Coronary artery (tissue), 2 donors: ENCODE data around the gene LONP1.

Experiments used
- DNase-seq: peaks from one replicate; pipeline ENCODE4 v3.0.0-alpha.2; 2017; ENCODE audit warnings: low spot score
- H3K27ac ChIP-seq, 2 donors: fragments of 200-600 bp; sonication (generic); one replicate each; pipeline ENCODE4 v1.5.1; 2016 to 2019
- H3K4me3 ChIP-seq: fragments of 200-600 bp; sonication (generic); 2 replicates; pipeline ENCODE4 v1.5.1; 2016; ENCODE audit warnings: mild to moderate bottlenecking, moderate library complexity
- TF ChIP-seq, protein P1 (sequence below): fragments of 200-600 bp; sonication (generic); IDR thresholded peaks from one replicate; pipeline ENCODE4 v1.5.1; 2019; ENCODE audit warnings: antibody characterized with exemption

LONP1 gene

GRCh38 chr19:5676105-5676771 lies 43.7 kb downstream of the LONP1 start:
- Histone ChIP-seq H3K4me3 (no peak overlapping the region), H3K27ac (no peak overlapping the region)
- TF ChIP-seq, protein P1, sequence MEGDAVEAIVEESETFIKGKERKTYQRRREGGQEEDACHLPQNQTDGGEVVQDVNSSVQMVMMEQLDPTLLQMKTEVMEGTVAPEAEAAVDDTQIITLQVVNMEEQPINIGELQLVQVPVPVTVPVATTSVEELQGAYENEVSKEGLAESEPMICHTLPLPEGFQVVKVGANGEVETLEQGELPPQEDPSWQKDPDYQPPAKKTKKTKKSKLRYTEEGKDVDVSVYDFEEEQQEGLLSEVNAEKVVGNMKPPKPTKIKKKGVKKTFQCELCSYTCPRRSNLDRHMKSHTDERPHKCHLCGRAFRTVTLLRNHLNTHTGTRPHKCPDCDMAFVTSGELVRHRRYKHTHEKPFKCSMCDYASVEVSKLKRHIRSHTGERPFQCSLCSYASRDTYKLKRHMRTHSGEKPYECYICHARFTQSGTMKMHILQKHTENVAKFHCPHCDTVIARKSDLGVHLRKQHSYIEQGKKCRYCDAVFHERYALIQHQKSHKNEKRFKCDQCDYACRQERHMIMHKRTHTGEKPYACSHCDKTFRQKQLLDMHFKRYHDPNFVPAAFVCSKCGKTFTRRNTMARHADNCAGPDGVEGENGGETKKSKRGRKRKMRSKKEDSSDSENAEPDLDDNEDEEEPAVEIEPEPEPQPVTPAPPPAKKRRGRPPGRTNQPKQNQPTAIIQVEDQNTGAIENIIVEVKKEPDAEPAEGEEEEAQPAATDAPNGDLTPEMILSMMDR = no peak
- no peak for DNase-seq

DNA sequence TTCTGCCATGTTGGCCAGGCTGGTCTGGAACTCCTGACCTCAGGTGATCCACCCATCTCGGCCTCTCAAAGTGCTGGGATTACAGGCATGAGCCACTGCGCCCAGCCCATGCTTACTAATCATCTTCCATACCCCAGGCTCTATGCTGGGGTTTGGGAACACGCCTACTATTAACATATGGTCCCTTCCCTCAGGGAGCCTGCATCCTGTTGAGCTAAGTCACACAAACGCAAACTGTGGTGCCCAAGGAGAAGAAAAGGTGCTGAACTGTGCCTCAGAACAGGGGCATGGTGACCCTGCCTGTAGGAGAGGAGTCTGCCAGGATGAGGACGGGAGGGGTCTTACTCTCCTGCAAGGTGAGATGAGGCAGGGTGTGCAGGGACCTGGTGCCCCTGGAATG lies 45.2 kb downstream of the LONP1 start:
- Histone ChIP-seq H3K4me3 (no peak overlapping the region), H3K27ac (no peak overlapping the region)
- TF ChIP-seq, protein P1 = no peak
- no peak for DNase-seq

DNA sequence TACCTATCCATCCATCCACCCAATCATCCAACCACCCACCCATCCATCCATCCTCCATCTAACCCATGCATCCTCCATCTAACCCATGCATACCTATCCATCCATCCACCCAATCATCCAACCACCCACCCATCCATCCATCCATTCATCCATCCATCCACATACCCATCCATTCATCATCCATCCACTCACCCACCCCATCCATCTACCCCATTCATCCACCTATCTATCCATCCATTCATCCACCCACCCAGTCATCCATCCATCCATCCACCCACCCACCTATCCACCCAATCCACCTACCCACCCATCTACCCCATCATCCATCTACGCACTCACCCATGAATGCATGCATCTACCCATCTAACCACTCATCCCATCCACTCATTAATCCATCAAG lies 46.2 kb downstream of the LONP1 start:
- Histone ChIP-seq H3K27ac (no peak overlapping the region), H3K4me3 (no peak overlapping the region)
- TF ChIP-seq, protein P1 = no peak
- no peak for DNase-seq

- TF ChIP-seq, protein P1 = no peak
- DNase-seq = no peak
- no peak overlapping the region for H3K27ac ChIP-seq
These were observed 47.1 kb downstream of the LONP1 start for GRCh38 chr19:5672708-5673459.

GRCh38 chr19:5671600-5671999 lies 48.3 kb downstream of the LONP1 start:
- Histone ChIP-seq H3K4me3 (no peak overlapping the region), H3K27ac (no peak overlapping the region)
- TF ChIP-seq, protein P1 = no peak
- DNase-seq = no peak

More at GRCh38 chr19:5672708-5673459, 47.1 kb downstream of the LONP1 start:
- H3K4me3 ChIP-seq = no peak overlapping the region

GRCh38 chr19:5669212-5669611 lies 50.7 kb downstream of the LONP1 start:
- H3K27ac ChIP-seq = no peak overlapping the region
- DNase-seq = no peak
- TF ChIP-seq, protein P1 = no peak
- no peak overlapping the region for H3K4me3 ChIP-seq
